Sigmoid colon (tissue), 7 donors: Measurements from ENCODE around the gene NOD2. TPM values are rescaled to one million over a fixed set of nuclear protein-coding genes. Genes with fewer than 3 reads are reported as not detected.

Experiments
- DNase-seq: peaks from one replicate; pipeline ENCODE4 v3.0.0-alpha.2; 2019
- H3K27ac ChIP-seq, 4 donors: fragments of 200-600 bp; sonication (generic); one replicate each; pipeline ENCODE4 v1.5.1; 2016 to 2019; ENCODE audit warnings: mild to moderate bottlenecking in 1 of 4
- H3K27me3 ChIP-seq, 3 donors: fragments of 200-600 bp; sonication (generic); one replicate each; pipeline ENCODE4 v1.5.1; 2019; ENCODE audit warnings: mild to moderate bottlenecking in 1 of 3
- H3K36me3 ChIP-seq, 4 donors: fragments of 200-600 bp; sonication (generic); one replicate each; pipeline ENCODE4 v1.5.1; 2016 to 2019
- H3K4me1 ChIP-seq, 4 donors: fragments of 200-600 bp; sonication (generic); one replicate each; pipeline ENCODE4 v1.5.1; 2017 to 2019
- H3K4me3 ChIP-seq, 4 donors: fragments of 200-600 bp; sonication (generic); one replicate each; pipeline ENCODE4 v1.5.1; 2017 to 2019; ENCODE audit warnings: mild to moderate bottlenecking in 2 of 4, moderate library complexity in 1 of 4
- H3K9me3 ChIP-seq, 4 donors: fragments of 200-600 bp in 3 of 4; sonication (generic) in 3 of 4; one replicate each; pipeline versions ENCODE4 v1.5.1 to v1.6.1; 2013 to 2019
- CTCF ChIP-seq, 4 experiments: fragments of 450-650 bp in 3 of 4; fragments of 200-600 bp in 1 of 4; IDR thresholded peaks; one replicate each; pipeline ENCODE4 v1.5.1; 2016 to 2019; ENCODE audit warnings: antibody characterized with exemption in 4 of 4, mild to moderate bottlenecking in 3 of 4, moderate library complexity in 2 of 4
- EP300 ChIP-seq, 4 donors: sonication (generic); formaldehyde crosslinking; IDR thresholded peaks; one replicate each; pipeline ENCODE4 v1.6.1; 2017; ENCODE audit warnings: antibody characterized with exemption in 4 of 4
- POLR2A ChIP-seq, 2 donors: fragments of 450-650 bp; IDR thresholded peaks; one replicate each; pipeline ENCODE4 v1.6.1; 2016; ENCODE audit warnings: antibody characterized with exemption in 2 of 2, mild to moderate bottlenecking in 2 of 2, moderate library complexity in 2 of 2
- POLR2AphosphoS5 ChIP-seq, 4 donors: sonication (generic); formaldehyde crosslinking; IDR thresholded peaks; one replicate each; pipeline ENCODE4 v1.6.1; 2017; ENCODE audit warnings: antibody characterized with exemption in 4 of 4
- WGBS, 2 donors: extraction: QIAGEN DNeasy Blood & Tissue Kit; methylation state at CpG; one replicate each; pipeline ENCODE4 v1.1.7; 2013; 5-methylcytosine and 5-hydroxymethylcytosine counted together
- intact Hi-C: fragments of 100-400 bp; cut with DNase I; formaldehyde crosslinking; loops from one replicate; pipeline ENCODE4 v1.15.1; 2023
- polyA plus RNA-seq, 3 donors: library from polyadenylated mRNA; stranded (reverse); fragments of 200-250 nt; gene quantifications; one replicate each; pipeline ENCODE4 v1.2.3, GENCODE V29; 2013
- total RNA-seq, 4 donors: library from RNA; depleted of rRNA; stranded (reverse); fragments of >200 nt; gene quantifications; one replicate each; pipeline ENCODE4 v1.1.0, GENCODE V29; 2016
- donor health status: healthy with polysubstance abuse.
- donor health status: Bipolar disorder and iron deficiency.
- donor health status: healthy.

Gene NOD2
- total and polyA plus RNA-seq, 7 donors: 0.23 to 3.0 (median 2.5) TPM

DNA sequence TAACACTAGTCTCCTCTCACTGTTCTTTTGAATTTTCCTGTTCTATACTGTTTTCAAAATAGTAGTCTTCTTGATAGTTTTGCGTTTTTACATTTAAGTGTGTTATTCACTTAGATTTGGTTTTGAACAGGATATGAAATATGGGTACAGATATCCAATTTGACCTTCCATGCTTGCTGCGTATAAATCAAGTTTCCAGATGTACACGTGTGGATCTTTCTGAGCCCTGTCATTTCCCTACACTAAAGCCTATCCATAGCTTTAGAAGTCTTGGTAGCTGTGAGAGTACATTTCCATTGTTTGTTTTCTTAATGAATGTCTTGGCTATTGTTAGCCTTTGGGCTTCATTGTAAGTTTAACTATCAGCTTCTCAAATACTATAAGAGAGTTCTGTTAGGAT is 68.8 kb downstream of the NOD2 start:
- Histone ChIP-seq H3K27me3 (no peaks in the 10 kb centered on the region), H3K4me1 (peaks cover 0 to 14% (median 3%) of the 10 kb centered on the region in 4 donors), H3K36me3 (peaks cover 0 to 28% (median 6%) of the 10 kb centered on the region in 4 donors), H3K9me3 (peaks cover 0 to 3% (median 0%) of the 10 kb centered on the region in 4 donors), H3K27ac (no peak overlapping the region), H3K4me3 (no peak overlapping the region)
- DNase-seq: no peak
- intact Hi-C loops: no loop called here
- WGBS, 2 donors: 87 to 90% methylated on average over 3 of the region's 3 CpGs
- no peak for TF ChIP-seq CTCF (IDR thresholded peaks at IDR 0.05)
- TF ChIP-seq POLR2AphosphoS5 (IDR thresholded peaks at IDR 0.05): no peak
- no peak for TF ChIP-seq POLR2A (IDR thresholded peaks at IDR 0.05)
- TF ChIP-seq EP300 (IDR thresholded peaks at IDR 0.05): no peak

DNA sequence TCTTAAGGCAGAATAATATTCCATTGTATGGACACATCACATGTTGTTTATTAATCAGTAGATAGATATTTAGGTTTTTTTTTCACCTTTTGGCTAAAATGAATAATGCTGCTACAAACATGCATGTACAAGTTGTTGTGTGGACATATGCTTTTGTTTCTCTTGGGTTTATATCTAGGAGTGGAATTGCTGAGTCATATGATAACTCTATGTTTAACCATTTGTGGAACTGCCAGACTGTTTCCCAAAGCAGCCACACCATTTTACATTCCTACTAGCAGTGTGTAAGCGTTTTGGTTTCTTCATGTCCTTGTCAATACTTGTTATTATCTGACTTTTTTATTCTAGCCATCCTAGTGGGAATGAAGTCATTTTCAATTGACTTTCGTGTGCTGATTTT is 69.8 kb downstream of the NOD2 start:
- no peak for TF ChIP-seq POLR2AphosphoS5 (IDR thresholded peaks at IDR 0.05)
- no peak for TF ChIP-seq CTCF (IDR thresholded peaks at IDR 0.05)
- TF ChIP-seq POLR2A (IDR thresholded peaks at IDR 0.05): no peak
- no peak for TF ChIP-seq EP300 (IDR thresholded peaks at IDR 0.05)
- 89 to 92% methylated on average over 2 of the region's 2 CpGs for WGBS, 2 donors
- Histone ChIP-seq H3K27ac (no peak overlapping the region), H3K27me3 (no peaks in the 10 kb centered on the region), H3K4me3 (no peak overlapping the region), H3K9me3 (peaks cover 0 to 3% (median 0%) of the 10 kb centered on the region in 4 donors), H3K4me1 (peaks cover 0 to 14% (median 3%) of the 10 kb centered on the region in 4 donors), H3K36me3 (peaks cover 0 to 26% (median 6%) of the 10 kb centered on the region in 4 donors)
- intact Hi-C loops: no loop called here
- DNase-seq: no peak

DNA sequence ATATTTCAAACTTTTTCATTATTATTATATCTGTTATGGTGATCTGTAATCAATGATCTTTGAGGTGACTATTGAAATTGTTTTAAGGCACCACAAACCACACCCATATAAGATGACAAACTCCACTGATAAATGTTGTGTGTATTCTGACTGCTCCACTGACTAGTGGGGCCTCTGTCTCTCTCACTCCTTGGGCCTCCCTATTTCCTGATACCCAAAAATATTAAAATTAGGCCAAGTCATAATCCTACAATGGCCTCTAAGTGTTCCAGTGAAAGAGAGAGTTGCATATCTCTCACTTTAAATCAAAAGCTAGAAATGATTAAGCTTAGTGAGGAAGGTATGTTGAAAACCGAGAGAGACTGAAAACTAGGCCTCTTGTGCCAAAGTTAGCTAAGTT is 71.9 kb downstream of the NOD2 start:
- DNase-seq: no peak
- H3K27ac ChIP-seq: no peak overlapping the region
- intact Hi-C loops: no loop called here
- H3K9me3 ChIP-seq: peaks cover 0 to 3% (median 0%) of the 10 kb centered on the region in 4 donors
- no peak overlapping the region for H3K4me3 ChIP-seq
- 86 to 91% methylated on average over 1 of the region's 1 CpG for WGBS, 2 donors
- peaks cover 0 to 26% (median 6%) of the 10 kb centered on the region in 4 donors for H3K36me3 ChIP-seq
- peaks cover 0 to 14% (median 3%) of the 10 kb centered on the region in 4 donors for H3K4me1 ChIP-seq
- TF ChIP-seq POLR2A (IDR thresholded peaks at IDR 0.05) (no peak), CTCF (IDR thresholded peaks at IDR 0.05) (no peak), POLR2AphosphoS5 (IDR thresholded peaks at IDR 0.05) (no peak), EP300 (IDR thresholded peaks at IDR 0.05) (no peak)
- no peaks in the 10 kb centered on the region for H3K27me3 ChIP-seq

GRCh38 chr16:50765861-50766260 is 72.5 kb downstream of the NOD2 start:
- no peak for TF ChIP-seq CTCF (IDR thresholded peaks at IDR 0.05)
- TF ChIP-seq POLR2AphosphoS5 (IDR thresholded peaks at IDR 0.05): no peak
- no peak for TF ChIP-seq POLR2A (IDR thresholded peaks at IDR 0.05)
- TF ChIP-seq EP300 (IDR thresholded peaks at IDR 0.05): no peak
- H3K36me3 ChIP-seq: peaks cover 0 to 26% (median 6%) of the 10 kb centered on the region in 4 donors
- 92 to 94% methylated on average over 1 of the region's 1 CpG for WGBS, 2 donors

DNA sequence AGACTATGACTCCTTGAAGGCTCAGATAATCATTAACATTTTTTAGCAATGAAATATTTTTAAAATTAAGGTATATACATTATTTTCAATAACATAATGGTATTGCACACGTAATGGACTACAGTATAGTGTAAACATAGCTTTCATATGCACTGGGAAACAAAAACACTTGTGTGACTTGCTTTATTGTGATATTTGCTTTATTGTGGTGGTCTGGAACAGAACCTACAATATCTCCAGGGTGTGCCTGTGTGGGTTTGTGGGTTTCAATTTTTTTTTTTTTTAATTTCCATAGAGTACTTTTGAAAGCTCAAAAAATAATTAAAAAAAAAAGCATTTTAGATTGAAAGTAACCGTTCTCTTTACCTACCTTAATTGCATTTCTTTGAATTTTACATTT is 73.8 kb downstream of the NOD2 start:
- intact Hi-C loops: no loop called here
- Histone ChIP-seq H3K27ac (no peak overlapping the region), H3K4me1 (peaks cover 0 to 14% (median 3%) of the 10 kb centered on the region in 4 donors), H3K36me3 (peaks cover 0 to 26% (median 6%) of the 10 kb centered on the region in 4 donors), H3K4me3 (no peak overlapping the region), H3K9me3 (peaks cover 0 to 3% (median 0%) of the 10 kb centered on the region in 4 donors), H3K27me3 (no peaks in the 10 kb centered on the region)
- DNase-seq: no peak
- TF ChIP-seq POLR2AphosphoS5 (IDR thresholded peaks at IDR 0.05): no peak
- TF ChIP-seq POLR2A (IDR thresholded peaks at IDR 0.05): no peak
- no peak for TF ChIP-seq CTCF (IDR thresholded peaks at IDR 0.05)
- no peak for TF ChIP-seq EP300 (IDR thresholded peaks at IDR 0.05)
- WGBS, 2 donors: 81 to 96% methylated on average over 2 of the region's 2 CpGs

More at GRCh38 chr16:50765861-50766260, 72.5 kb downstream of the NOD2 start:
- no peak for DNase-seq
- no peak overlapping the region for H3K27ac ChIP-seq
- H3K9me3 ChIP-seq: peaks cover 0 to 3% (median 0%) of the 10 kb centered on the region in 4 donors
- intact Hi-C loops: no loop called here
- no peak overlapping the region for H3K4me3 ChIP-seq
- H3K27me3 ChIP-seq: no peaks in the 10 kb centered on the region
- peaks cover 0 to 14% (median 3%) of the 10 kb centered on the region in 4 donors for H3K4me1 ChIP-seq
